Esophagus muscularis mucosa (tissue), 4 donors: ENCODE results near the gene OR5P2. TPM values are rescaled to one million over a fixed set of nuclear protein-coding genes. Genes with fewer than 3 reads are reported as not detected.

ENCODE experiments used
- DNase-seq: peaks from one replicate; pipeline ENCODE4 v3.0.0-alpha.2; 2017; ENCODE audit errors: extremely low spot score
- H3K27ac ChIP-seq, 4 donors: fragments of 200-600 bp; sonication (generic); replicated peaks in 1 of 4; 1 replicate in 3 of 4; 2 replicates in 1 of 4; pipeline ENCODE4 v1.5.1; 2016 to 2019; ENCODE audit warnings: mild to moderate bottlenecking in 1 of 4
- H3K27me3 ChIP-seq, 4 donors: fragments of 200-600 bp; sonication (generic); one replicate each; pipeline versions ENCODE4 v1.5.1 to v1.6.0; 2016 to 2019
- H3K36me3 ChIP-seq, 4 donors: fragments of 200-600 bp; sonication (generic); one replicate each; pipeline ENCODE4 v1.5.1; 2016 to 2019
- H3K4me1 ChIP-seq, 4 donors: fragments of 200-600 bp; sonication (generic); one replicate each; pipeline ENCODE4 v1.5.1; 2016 to 2019
- H3K4me3 ChIP-seq, 4 donors: fragments of 200-600 bp; sonication (generic); 1 replicate in 2 of 4; 2 replicates in 2 of 4; pipeline ENCODE4 v1.5.1; 2016 to 2019; ENCODE audit warnings: mild to moderate bottlenecking in 4 of 4, moderate library complexity in 1 of 4
- H3K9me3 ChIP-seq, 4 donors: fragments of 200-600 bp; sonication (generic); 1 replicate in 3 of 4; 2 replicates in 1 of 4; pipeline ENCODE4 v1.5.1; 2016 to 2019
- EP300 ChIP-seq: sonication (generic); formaldehyde crosslinking; IDR thresholded peaks from one replicate; pipeline ENCODE4 v1.6.1; 2017; ENCODE audit warnings: antibody characterized with exemption
- POLR2A ChIP-seq: fragments of 450-650 bp; IDR thresholded peaks from one replicate; pipeline ENCODE4 v1.6.1; 2017; ENCODE audit warnings: antibody characterized with exemption, moderate library complexity, mild to moderate bottlenecking, low read depth
- POLR2AphosphoS5 ChIP-seq, 2 donors: sonication (generic); formaldehyde crosslinking; IDR thresholded peaks; one replicate each; pipeline ENCODE4 v1.6.1; 2017; ENCODE audit warnings: antibody characterized with exemption in 2 of 2
- WGBS: methylation state at CpG from one replicate; pipeline ENCODE4 v1.1.5; 2018; 5-methylcytosine and 5-hydroxymethylcytosine counted together
- intact Hi-C: fragments of 100-400 bp; cut with DNase I; formaldehyde crosslinking; loops from one replicate; pipeline ENCODE4 v1.15.1; 2023
- total RNA-seq, 4 donors: library from RNA; depleted of rRNA; stranded (reverse); fragments of >200 nt; gene quantifications; one replicate each; pipeline versions ENCODE4 v1.1.0 to v1.2.1, GENCODE V29; 2016
- TF ChIP-seq, protein P1 (sequence below), 3 experiments: fragments of 200-600 bp in 2 of 3; fragments of 450-650 bp in 1 of 3; sonication (generic) in 2 of 3; IDR thresholded peaks; one replicate each; pipeline ENCODE4 v1.5.1; 2017 to 2019; ENCODE audit warnings: antibody characterized with exemption in 3 of 3, mild to moderate bottlenecking in 2 of 3, moderate library complexity in 1 of 3

Gene OR5P2
- total RNA-seq, 4 donors from 2014 or later = not detected

- WGBS = 88% methylated on average over 2 of the region's 2 CpGs
- no peak overlapping the region for H3K27ac ChIP-seq
- no peak for DNase-seq
- H3K4me1 ChIP-seq = no peaks in the 10 kb centered on the region
- no peak overlapping the region for H3K4me3 ChIP-seq
- H3K27me3 ChIP-seq = no peaks in the 10 kb centered on the region
- intact Hi-C loops = no loop called here
- TF ChIP-seq EP300 (no peak), POLR2A (no peak), POLR2AphosphoS5 (IDR thresholded peaks at IDR 0.05) (no peak)
- TF ChIP-seq, protein P1, sequence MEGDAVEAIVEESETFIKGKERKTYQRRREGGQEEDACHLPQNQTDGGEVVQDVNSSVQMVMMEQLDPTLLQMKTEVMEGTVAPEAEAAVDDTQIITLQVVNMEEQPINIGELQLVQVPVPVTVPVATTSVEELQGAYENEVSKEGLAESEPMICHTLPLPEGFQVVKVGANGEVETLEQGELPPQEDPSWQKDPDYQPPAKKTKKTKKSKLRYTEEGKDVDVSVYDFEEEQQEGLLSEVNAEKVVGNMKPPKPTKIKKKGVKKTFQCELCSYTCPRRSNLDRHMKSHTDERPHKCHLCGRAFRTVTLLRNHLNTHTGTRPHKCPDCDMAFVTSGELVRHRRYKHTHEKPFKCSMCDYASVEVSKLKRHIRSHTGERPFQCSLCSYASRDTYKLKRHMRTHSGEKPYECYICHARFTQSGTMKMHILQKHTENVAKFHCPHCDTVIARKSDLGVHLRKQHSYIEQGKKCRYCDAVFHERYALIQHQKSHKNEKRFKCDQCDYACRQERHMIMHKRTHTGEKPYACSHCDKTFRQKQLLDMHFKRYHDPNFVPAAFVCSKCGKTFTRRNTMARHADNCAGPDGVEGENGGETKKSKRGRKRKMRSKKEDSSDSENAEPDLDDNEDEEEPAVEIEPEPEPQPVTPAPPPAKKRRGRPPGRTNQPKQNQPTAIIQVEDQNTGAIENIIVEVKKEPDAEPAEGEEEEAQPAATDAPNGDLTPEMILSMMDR (IDR thresholded peaks at IDR 0.05) = no peak
- no peaks in the 10 kb centered on the region for H3K36me3 ChIP-seq
- H3K9me3 ChIP-seq = no peaks in the 10 kb centered on the region
Measured at GRCh38 chr11:7749456-7749855, 47.3 kb downstream of the OR5P2 start.

Other genes with a start within 250 kb of the OR5P2 start
- 1 to 10 TPM; 2.2 to 4.2 (median 2.6) TPM for gene CYB5R2, start 123.4 kb downstream of the OR5P2 start, total RNA-seq
- gene OVCH2, start 90.5 kb downstream of the OR5P2 start, total RNA-seq = not detected
- not detected for gene OR5P3, start 33.9 kb upstream of the OR5P2 start, total RNA-seq
- not detected for gene OR10A6, start 134.3 kb upstream of the OR5P2 start, total RNA-seq
- gene OR10A3, start 144.8 kb upstream of the OR5P2 start, total RNA-seq = not detected
- not detected for gene NLRP10, start 168.5 kb upstream of the OR5P2 start, total RNA-seq
- gene EIF3F, start 190.4 kb upstream of the OR5P2 start, total RNA-seq = 100 to 1,000 TPM; 181 to 447 (median 313) TPM